ENCODE measurements around the gene STRIT1. TPM values are rescaled to one million over a fixed set of nuclear protein-coding genes. Genes with fewer than 3 reads are reported as not detected.

STRIT1 gene
- total RNA-seq, 1 donor from 2014 or later, result not detected

GRCh38 chr3:155244216-155244615 is 49.3 kb downstream of the STRIT1 start:
- FAIRE-seq (no peak), DNase-seq (ENCODE audit: low read depth) (no peak)
- Histone ChIP-seq H3K27me3 (ENCODE audit: control insufficient read depth, insufficient read depth, low read length) (no peaks in the 10 kb centered on the region), H3K4me3 (ENCODE audit: low read depth, low read length) (no peak overlapping the region), H3K36me3 (ENCODE audit: control insufficient read depth, insufficient read depth, low read length) (no peaks in the 10 kb centered on the region)
- TF ChIP-seq CTCF (IDR thresholded peaks at IDR 0.05; ENCODE audit: insufficient read depth, low read length, severe bottlenecking), result no peak

- no peak for DNase-seq (ENCODE audit: low read depth)
- no peak for FAIRE-seq
- Histone ChIP-seq H3K36me3 (ENCODE audit: control insufficient read depth, insufficient read depth, low read length) (no peaks in the 10 kb centered on the region), H3K27me3 (ENCODE audit: control insufficient read depth, insufficient read depth, low read length) (no peaks in the 10 kb centered on the region), H3K4me3 (ENCODE audit: low read depth, low read length) (no peak overlapping the region)
- no peak for TF ChIP-seq CTCF (IDR thresholded peaks at IDR 0.05; ENCODE audit: insufficient read depth, low read length, severe bottlenecking)
Measured at GRCh38 chr3:155243512-155243921, 50.0 kb downstream of the STRIT1 start.

DNA sequence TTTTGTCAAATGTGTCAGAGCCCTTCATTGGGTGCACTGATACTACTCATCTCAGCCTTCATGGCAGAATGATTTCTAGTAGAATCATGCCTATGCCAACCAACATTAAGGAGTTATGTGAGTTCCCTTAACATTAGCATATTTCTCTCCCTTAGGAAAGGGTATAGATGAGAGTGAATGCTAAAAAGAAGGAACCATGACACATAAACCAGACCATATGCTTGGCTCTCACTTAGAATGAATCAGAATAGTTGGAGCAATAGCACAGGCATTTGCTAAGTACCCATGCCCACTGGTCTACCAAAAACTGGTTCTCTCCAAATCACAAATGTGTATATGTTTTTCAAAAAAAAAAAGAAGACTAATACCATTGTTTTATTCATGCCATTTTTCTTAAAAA is 51.1 kb downstream of the STRIT1 start:
- FAIRE-seq (no peak), DNase-seq (ENCODE audit: low read depth) (peak; percentile 46)
- Histone ChIP-seq H3K4me3 (ENCODE audit: low read depth, low read length) (no peak overlapping the region), H3K36me3 (ENCODE audit: control insufficient read depth, insufficient read depth, low read length) (no peaks in the 10 kb centered on the region), H3K27me3 (ENCODE audit: control insufficient read depth, insufficient read depth, low read length) (no peaks in the 10 kb centered on the region)
- TF ChIP-seq CTCF (IDR thresholded peaks at IDR 0.05; ENCODE audit: insufficient read depth, low read length, severe bottlenecking), result no peak

- Histone ChIP-seq H3K4me3 (ENCODE audit: low read depth, low read length) (no peak overlapping the region), H3K27me3 (ENCODE audit: control insufficient read depth, insufficient read depth, low read length) (no peaks in the 10 kb centered on the region), H3K36me3 (ENCODE audit: control insufficient read depth, insufficient read depth, low read length) (no peaks in the 10 kb centered on the region)
- DNase-seq (ENCODE audit: low read depth) (no peak), FAIRE-seq (no peak)
- TF ChIP-seq CTCF (IDR thresholded peaks at IDR 0.05; ENCODE audit: insufficient read depth, low read length, severe bottlenecking), result no peak
Measured at GRCh38 chr3:155241579-155241978, 51.9 kb downstream of the STRIT1 start.

Other genes starting within 250 kb of the STRIT1 start
- gene MME, start 213.4 kb downstream of the STRIT1 start, total RNA-seq, result 16.9 and 25.3 TPM in 2 replicates

Data from bronchial epithelial cell (primary cell).